ENCODE data around the gene ATP5PD.
A peak's percentile ranks its signal among the peaks of the same experiment; 100 is the strongest.

The ATP5PD gene

DNA sequence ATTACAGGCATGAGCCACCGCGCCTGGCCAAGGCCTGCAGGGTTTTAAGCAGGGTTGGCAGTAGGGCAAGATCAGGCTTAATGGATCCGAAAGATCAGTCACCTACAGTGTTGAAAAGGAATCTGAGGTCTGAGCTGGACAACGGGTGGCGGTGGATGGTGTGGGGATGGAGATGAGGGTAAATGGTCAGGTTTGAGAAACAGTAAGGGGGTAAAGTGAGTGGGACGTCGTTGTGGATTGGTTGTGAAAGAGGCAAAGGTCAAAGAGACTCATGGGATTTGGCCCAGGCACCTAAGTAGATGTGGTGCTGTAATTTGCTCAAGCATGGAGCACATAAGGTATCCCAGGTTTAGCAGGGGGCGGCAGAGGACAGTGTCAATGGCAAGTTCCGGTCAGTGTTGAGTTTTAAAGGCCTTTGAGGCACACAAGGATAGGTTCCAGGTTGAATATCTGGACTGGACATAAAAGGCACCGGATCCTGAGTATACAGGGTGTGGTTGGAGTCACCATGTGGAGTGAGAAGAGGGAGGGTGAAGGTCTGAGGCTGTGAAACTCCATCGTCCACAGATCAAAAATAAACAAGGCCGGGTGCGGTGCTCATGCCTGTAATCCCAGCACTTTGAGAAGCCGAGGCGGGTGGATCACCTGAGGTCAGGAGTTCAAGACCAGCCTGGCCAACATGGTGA lies 39.9 kb upstream of the ATP5PD start:
- no peak for TF ChIP-seq EZH2 (IDR thresholded peaks at IDR 0.05; ENCODE audit: borderline replicate concordance, low read depth, low read length, severe bottlenecking)
- TF ChIP-seq, protein P1, sequence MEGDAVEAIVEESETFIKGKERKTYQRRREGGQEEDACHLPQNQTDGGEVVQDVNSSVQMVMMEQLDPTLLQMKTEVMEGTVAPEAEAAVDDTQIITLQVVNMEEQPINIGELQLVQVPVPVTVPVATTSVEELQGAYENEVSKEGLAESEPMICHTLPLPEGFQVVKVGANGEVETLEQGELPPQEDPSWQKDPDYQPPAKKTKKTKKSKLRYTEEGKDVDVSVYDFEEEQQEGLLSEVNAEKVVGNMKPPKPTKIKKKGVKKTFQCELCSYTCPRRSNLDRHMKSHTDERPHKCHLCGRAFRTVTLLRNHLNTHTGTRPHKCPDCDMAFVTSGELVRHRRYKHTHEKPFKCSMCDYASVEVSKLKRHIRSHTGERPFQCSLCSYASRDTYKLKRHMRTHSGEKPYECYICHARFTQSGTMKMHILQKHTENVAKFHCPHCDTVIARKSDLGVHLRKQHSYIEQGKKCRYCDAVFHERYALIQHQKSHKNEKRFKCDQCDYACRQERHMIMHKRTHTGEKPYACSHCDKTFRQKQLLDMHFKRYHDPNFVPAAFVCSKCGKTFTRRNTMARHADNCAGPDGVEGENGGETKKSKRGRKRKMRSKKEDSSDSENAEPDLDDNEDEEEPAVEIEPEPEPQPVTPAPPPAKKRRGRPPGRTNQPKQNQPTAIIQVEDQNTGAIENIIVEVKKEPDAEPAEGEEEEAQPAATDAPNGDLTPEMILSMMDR (IDR thresholded peaks at IDR 0.05; ENCODE audit: borderline replicate concordance, extremely low read depth, low read length, poor library complexity, severe bottlenecking), result no peak
- H3K27me3 ChIP-seq (ENCODE audit: insufficient read depth, low read length, poor library complexity), result no peaks in the 10 kb centered on the region
- no peaks in the 10 kb centered on the region for H3K79me2 ChIP-seq (ENCODE audit: insufficient read depth, low read length)
- H4K20me1 ChIP-seq (ENCODE audit: insufficient read depth, low read length), result no peaks in the 10 kb centered on the region
- H3K36me3 ChIP-seq (ENCODE audit: insufficient read depth, low read length), result no peaks in the 10 kb centered on the region
- ATAC-seq (ENCODE audit: insufficient read depth, low read depth), result no peak
- no peak for DNase-seq
- peaks cover 37% of the 10 kb centered on the region for H3K4me1 ChIP-seq (ENCODE audit: insufficient read depth, low read length)
- H2AFZ ChIP-seq (ENCODE audit: low read depth, low read length), result no peak overlapping the region
- peak overlapping the region; percentile 76; the same call in 1 of the 2 replicates for H3K9ac ChIP-seq (ENCODE audit: low read depth, low read length)
- H3K9me3 ChIP-seq (ENCODE audit: insufficient read depth, low read length, severe bottlenecking), result no peaks in the 10 kb centered on the region
- no peak overlapping the region for H3K27ac ChIP-seq (ENCODE audit: low read length)
- peak overlapping the region; percentile 69 for H3K4me2 ChIP-seq (ENCODE audit: insufficient read depth, low read length)
- H3K4me3 ChIP-seq (ENCODE audit: low read depth in 1 of 2, low read length in 2 of 2), result no peak overlapping the region; a peak in 1 of 4 replicates

DNA sequence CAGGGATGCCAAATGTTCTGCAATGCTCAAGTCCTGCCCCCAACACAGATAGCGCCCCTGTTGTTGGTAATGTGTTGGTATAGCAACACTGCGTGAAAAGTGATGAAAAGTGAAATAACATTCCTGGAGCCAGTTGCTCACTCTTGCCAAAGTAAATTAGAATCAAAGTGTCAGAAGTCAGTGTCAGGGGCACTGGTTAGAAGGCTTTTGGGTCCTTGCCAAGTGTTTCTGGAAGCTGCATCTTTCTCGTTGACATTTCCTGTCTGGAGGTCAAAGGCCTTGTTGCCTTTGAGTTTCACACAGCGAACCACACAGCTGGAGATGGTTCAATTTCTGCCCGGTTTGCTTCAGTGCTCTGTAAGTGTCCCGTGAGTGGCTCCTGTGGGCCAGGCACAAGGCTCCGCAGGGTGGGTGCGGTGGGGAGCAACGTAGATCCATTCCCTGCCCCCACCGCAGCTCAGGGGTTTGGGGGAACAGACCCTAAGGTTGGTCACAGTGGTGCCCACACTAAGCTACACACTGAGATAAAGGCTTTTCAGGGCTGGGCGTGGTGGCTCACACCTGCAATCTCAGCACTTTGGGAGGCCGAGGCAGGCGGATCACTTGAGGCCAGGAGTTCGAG lies 37.4 kb upstream of the ATP5PD start:
- peak; percentile 55 for ATAC-seq (ENCODE audit: insufficient read depth, low read depth)
- Histone ChIP-seq H3K36me3 (ENCODE audit: insufficient read depth, low read length) (no peaks in the 10 kb centered on the region), H3K9ac (ENCODE audit: low read depth, low read length) (no peak overlapping the region), H3K27me3 (ENCODE audit: insufficient read depth, low read length, poor library complexity) (no peaks in the 10 kb centered on the region), H2AFZ (ENCODE audit: low read depth, low read length) (peak overlapping the region; percentile 53; the same call in 1 of the 2 replicates), H3K79me2 (ENCODE audit: insufficient read depth, low read length) (no peaks in the 10 kb centered on the region), H3K4me1 (ENCODE audit: insufficient read depth, low read length) (peaks cover 36% of the 10 kb centered on the region), H4K20me1 (ENCODE audit: insufficient read depth, low read length) (no peaks in the 10 kb centered on the region), H3K9me3 (ENCODE audit: insufficient read depth, low read length, severe bottlenecking) (no peaks in the 10 kb centered on the region), H3K27ac (ENCODE audit: low read length) (peak overlapping the region; percentile 64), H3K4me3 (ENCODE audit: low read depth in 1 of 2, low read length in 2 of 2) (no peak overlapping the region), H3K4me2 (ENCODE audit: insufficient read depth, low read length) (peak overlapping the region; percentile 41)
- DNase-seq, result peak; percentile 73
- TF ChIP-seq, protein P1 (IDR thresholded peaks at IDR 0.05; ENCODE audit: borderline replicate concordance, extremely low read depth, low read length, poor library complexity, severe bottlenecking), result no peak
- TF ChIP-seq EZH2 (IDR thresholded peaks at IDR 0.05; ENCODE audit: borderline replicate concordance, low read depth, low read length, severe bottlenecking), result no peak

DNA sequence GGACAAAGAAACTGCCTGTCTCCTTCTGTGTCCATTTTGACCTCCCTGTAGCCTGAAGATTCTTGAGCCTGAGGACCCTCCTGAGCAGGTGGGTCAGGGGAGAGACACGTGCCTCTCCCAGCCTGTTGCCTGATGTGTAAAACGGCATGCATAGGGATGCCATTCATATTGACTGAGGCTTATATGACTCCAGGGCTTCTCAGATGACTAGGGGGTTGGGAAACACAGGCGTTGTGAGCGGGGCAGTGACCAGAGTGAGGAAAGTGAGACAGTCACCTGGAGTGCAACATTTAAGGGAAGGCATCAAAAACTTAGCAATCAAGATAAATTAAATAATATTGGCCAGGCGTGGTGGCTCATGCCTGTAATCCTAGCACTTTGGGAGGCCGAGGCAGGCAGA lies 35.9 kb upstream of the ATP5PD start:
- Histone ChIP-seq H3K27ac (ENCODE audit: low read length) (no peak overlapping the region), H3K4me2 (ENCODE audit: insufficient read depth, low read length) (no peak overlapping the region), H3K4me1 (ENCODE audit: insufficient read depth, low read length) (peaks cover 22% of the 10 kb centered on the region), H3K4me3 (ENCODE audit: low read depth in 1 of 2, low read length in 2 of 2) (no peak overlapping the region), H2AFZ (ENCODE audit: low read depth, low read length) (no peak overlapping the region), H3K79me2 (ENCODE audit: insufficient read depth, low read length) (no peaks in the 10 kb centered on the region), H3K27me3 (ENCODE audit: insufficient read depth, low read length, poor library complexity) (no peaks in the 10 kb centered on the region), H3K9me3 (ENCODE audit: insufficient read depth, low read length, severe bottlenecking) (no peaks in the 10 kb centered on the region), H3K9ac (ENCODE audit: low read depth, low read length) (no peak overlapping the region), H4K20me1 (ENCODE audit: insufficient read depth, low read length) (no peaks in the 10 kb centered on the region), H3K36me3 (ENCODE audit: insufficient read depth, low read length) (no peaks in the 10 kb centered on the region)
- TF ChIP-seq EZH2 (IDR thresholded peaks at IDR 0.05; ENCODE audit: borderline replicate concordance, low read depth, low read length, severe bottlenecking), result no peak
- TF ChIP-seq, protein P1 (IDR thresholded peaks at IDR 0.05; ENCODE audit: borderline replicate concordance, extremely low read depth, low read length, poor library complexity, severe bottlenecking), result no peak
- ATAC-seq (ENCODE audit: insufficient read depth, low read depth) (no peak), DNase-seq (no peak)
